ENCODE data around the gene ADNP2.

ADNP2 gene

DNA sequence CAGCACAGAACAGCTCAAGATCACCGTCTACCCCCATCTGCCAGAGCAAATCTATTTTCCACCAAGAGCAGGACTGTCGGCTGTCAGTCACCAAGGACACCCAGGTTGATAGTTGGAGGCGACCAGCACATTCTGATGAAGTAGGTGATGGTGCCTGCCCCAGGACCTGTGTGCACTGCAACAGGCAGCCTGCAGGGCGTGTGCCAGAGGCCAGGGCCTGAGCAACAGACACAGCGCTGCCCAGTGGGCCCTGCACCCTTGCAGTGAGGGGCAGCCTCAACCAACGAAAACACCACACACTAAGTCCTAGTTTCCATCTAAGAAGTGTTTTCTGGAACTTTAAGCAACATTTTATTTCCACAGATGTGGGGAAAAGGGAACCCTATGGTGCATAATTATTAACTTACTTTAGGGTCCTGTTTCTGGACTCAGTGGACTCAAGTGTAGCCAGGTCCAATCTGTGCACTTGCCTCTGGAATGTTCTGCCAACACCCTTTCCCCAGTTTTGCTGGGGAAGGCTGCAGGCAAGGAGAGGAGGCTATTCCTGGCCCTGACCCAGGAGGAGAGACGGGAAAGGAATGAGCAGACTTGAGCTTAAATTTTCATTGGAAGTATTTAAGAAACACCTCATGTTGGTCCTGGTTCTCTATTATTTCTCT, 61.5 kb downstream of the ADNP2 start:
- DNase-seq, result no peak

DNA sequence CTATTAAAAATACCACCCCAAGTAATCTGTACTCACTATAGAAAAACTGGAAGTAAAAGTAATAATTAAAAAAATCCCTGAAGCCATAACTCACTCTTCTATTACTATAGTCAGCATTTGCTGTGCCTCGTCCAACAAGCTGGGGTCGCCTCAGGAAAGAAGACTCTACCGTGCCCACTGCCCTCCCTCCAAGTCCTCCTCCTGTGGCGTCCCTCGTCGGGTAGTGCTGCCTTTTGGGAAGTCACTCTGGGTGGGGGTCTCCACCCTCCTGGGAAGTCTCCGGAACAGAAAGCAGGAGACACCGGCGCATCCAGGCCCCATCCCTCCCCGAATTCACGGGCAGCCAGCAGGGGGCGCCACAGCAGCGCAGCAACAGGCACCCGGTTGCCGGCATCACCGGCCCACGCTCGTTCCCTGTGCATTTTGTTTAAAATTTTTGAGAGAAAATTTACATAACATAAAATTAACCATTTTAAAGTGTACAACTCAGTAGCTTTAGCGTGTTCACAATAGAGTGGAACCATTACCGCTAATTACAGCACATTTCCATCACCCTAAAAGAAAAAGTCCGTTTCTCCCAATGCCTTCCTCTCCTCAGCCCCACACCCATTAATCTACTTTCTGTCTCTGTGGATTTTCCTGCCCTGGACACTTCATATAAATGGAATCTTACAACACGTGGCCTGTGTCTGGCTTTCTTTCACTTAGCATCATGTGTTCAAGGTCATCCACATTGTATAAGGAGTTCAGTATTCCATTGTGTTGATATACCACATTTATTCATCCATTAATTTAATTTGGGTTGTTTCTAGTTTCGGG, 62.2 kb downstream of the ADNP2 start:
- peak in 35 of 56 donors; percentile 7 to 74 (median 29) for DNase-seq

DNA sequence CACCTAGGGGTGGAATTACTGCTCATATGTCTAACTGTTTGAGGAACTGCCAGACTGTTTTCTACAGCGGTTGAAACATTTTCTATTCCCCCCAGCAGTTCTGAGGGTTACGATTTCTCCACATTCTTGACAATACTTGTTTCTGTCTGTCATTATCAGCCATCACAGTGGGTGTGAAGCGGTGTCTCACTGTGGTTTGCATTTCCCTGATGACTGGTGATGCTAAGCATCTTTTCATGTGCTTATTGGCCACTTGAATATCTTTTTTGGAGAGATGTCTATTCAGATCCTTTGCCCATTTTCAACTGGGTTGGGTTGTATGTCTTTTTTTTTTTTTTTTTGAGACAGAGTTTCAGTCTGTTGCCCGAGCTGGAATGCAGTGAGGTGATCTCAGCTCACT, 63.0 kb downstream of the ADNP2 start:
- DNase-seq, result no peak

GRCh38 chr18:80173060-80173459, 64.0 kb downstream of the ADNP2 start:
- no peak for DNase-seq

DNA sequence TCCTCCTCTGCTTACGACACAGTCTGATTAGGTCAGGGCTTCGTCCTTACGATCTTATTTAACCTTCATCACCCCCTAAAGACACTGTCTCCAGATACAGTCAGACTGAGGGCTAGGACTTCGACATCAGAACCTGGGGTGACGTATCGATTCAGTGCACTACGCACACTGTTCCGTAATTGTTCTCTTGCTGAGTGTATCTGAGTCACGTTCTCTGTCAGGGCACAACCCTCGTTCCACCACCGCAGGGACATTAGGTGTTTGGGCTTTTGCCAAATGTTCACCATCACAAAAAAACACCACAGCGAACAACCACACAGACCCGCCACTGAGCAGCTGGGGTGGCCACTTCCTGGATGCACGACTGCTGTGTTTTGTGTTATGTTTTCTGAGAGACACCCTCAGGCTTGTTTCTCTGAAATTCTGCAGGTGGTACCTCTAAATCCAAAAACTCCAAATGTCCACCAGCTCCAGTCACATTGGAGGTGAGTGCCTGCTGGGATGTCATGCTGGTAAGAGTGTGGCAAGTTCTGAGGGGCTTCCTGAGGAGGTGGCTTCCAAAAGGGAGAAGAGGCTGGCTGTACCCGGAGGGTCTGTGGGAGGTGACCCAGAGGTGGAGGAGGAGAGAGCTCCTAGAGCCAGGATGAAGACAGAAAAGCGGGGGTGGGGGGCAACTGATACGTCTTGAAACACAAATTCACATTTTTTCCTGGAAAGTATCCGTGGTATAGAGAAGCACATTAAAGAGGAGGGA, 66.6 kb downstream of the ADNP2 start:
- no peak for DNase-seq

GRCh38 chr18:80176334-80177073, 67.4 kb downstream of the ADNP2 start:
- DNase-seq, result no peak

- DNase-seq, result no peak
Measured at GRCh38 chr18:80177128-80177527, 68.1 kb downstream of the ADNP2 start.

DNA sequence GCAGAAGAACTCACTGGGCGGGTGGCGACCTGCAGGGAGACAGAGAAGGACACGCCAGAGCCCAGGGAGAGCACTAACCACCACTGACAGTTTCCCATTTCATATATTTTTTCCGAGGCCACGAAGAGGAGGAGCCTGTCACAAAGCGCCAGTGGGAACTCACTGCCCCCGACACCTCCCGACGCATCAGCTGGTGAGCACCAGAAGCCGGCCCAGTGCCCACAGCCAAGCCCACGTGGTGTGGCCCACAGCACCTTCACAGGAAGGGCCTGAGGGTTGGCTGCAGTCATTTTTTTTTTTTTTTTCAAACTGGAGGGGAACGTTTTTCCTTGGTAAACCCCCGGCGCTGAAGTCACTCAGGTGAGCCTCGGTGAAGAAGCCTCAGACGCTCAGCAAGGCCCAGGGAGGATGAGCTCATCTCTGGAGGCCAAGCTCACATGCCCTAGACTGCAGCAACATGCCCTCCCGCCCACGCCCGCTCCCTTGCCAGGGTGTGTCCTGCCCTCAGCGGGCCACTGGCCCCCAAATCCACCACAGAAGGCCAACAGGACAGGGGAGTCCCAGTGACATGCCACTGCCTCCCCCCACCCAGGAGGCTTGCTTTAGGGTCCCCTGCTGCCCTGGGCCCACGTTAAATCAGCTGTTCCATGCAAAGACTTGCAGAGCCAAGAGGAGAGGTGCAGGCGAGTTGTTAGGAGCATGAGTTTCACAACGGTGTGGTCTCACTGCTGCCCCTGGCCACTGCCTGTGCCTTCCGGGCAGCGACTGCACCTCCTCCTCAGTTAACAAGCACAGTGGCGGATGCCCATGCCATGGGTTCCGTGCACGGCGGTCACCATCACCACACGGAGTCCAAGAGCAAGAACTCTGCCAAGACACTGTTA, 70.1 kb downstream of the ADNP2 start:
- DNase-seq, result no peak

- peak in 1 of 56 donors; percentile 6 for DNase-seq
Measured at GRCh38 chr18:80179857-80180558, 70.9 kb downstream of the ADNP2 start.

- no peak for DNase-seq
Measured at GRCh38 chr18:80180778-80181564, 71.9 kb downstream of the ADNP2 start.

- no peak for DNase-seq
Measured at GRCh38 chr18:80181642-80182461, 72.8 kb downstream of the ADNP2 start.

GRCh38 chr18:80182855-80183254, 73.8 kb downstream of the ADNP2 start:
- no peak for DNase-seq

- DNase-seq, result no peak
Measured at GRCh38 chr18:80183273-80184050, 74.4 kb downstream of the ADNP2 start.

DNA sequence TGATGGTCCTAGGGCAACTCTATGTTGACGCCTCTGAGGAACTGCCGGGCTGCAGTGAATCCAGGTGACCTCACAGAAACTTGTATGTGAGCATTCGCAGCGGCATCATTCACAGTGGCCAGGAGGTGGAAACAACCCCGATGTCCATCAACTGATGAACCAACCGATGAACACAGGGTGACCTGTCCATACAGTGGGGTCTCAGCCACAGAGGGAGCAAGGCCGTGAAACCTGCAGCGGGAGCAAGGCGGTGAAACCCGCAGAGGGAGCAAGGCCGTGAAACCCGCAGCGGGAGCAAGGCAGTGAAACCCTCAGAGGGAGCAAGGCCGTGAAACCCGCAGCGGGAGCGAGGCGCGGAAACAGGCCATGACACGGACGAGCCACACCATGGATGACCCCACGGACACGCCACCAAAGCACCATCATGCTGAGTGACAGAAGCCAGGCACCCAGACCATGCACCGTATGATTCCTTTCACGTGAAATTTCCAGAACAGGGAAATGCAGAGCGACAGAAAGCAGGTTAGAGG, 75.2 kb downstream of the ADNP2 start:
- DNase-seq, result no peak

- no peak for DNase-seq
Measured at GRCh38 chr18:80185545-80185944, 76.5 kb downstream of the ADNP2 start.

GRCh38 chr18:80187956-80188642, 79.0 kb downstream of the ADNP2 start:
- DNase-seq, result no peak

Data from nucleus accumbens (tissue), 56 donors.